Measurements from ENCODE around the gene SPATA18.
"Not testable (repeated sequence)": the region's sequence is repeated elsewhere in the genome, so short reads cannot be mapped to it uniquely, and the experiment has no call there.

The SPATA18 gene

GRCh38 chr4:52107336-52107735, 56.2 kb downstream of the SPATA18 start:
- no peak for DNase-seq (ENCODE audit: low spot score)

DNA sequence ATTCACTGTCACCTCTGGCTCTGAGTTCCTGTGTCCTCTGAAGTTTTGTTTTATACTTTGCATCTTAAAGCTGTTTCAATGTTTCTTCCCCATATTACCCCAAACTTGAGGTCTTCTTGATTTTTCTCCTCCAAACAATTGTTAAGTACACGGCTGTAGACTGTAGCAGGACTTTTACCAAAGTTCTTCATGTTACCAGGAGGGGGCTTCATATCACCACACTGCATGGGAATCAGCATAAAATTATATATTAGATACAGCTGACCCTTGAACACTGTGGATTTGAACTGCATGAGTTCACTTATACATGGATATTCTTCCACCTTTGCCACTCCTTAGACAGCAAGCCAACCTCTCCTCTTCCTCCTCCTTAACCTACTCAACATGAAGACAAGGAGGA, 56.6 kb downstream of the SPATA18 start:
- DNase-seq (ENCODE audit: low spot score), result no peak

- no peak for DNase-seq (ENCODE audit: low spot score)
Observed at GRCh38 chr4:52110171-52110570, 59.1 kb downstream of the SPATA18 start.

DNA sequence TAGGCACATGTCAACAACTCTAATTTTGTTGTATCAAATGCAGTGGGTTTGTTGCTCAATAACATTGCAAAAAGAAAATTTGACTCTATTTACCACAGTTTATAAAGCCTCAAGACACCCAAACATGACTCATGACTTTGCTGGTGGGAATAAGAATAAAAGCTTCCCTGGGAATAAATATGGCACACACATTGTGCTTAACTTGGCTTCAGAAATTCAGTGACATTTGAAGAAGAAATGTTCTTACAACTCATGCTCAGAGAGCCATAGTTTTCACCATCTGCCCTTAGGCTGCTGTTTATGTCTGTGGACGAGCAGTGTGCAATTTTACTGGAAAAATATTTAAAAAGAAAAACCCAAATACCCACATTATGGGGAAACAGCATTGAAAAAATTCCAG, 60.9 kb downstream of the SPATA18 start:
- DNase-seq (ENCODE audit: low spot score), result no peak

DNA sequence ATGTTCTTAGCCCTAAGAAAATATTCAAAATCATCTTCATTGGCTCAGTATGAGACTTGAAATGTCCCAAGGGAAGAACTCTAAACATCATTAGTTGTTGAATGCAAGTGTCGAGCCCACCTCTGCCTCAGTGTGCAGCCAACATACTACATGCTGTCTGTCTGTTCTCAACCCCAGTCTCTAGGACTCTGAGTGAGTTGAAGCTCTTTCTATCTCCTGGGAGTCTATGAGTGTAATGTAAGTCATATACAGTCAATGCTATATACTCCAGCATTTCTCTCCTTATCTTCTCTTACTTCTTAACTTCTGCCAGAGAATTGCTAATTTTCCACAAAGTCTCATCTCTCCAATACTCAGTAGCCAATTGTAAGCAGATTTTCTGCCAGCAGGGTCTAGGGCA, 61.3 kb downstream of the SPATA18 start:
- DNase-seq (ENCODE audit: low spot score), result no peak

DNA sequence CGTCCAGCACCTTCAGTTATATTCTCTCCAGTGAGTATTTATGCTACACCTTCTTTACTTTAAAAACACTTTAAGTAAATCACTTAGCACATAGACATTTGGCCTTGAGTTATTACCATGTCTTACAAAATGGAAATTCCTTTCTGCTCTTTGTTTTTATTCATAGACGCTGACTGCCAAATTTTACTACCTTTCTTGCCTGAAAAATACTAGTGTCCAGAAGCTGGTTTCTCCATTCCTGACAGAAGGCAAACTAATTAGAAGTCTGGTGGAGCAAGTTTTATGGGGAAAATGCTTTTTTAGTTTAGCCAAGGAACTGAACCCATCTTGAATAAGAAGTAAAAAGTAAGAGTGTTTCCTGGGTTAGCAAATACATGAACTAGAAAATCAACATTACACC, 65.5 kb downstream of the SPATA18 start:
- DNase-seq (ENCODE audit: low spot score), result no peak

GRCh38 chr4:52126226-52126625, 75.1 kb downstream of the SPATA18 start:
- no peak for DNase-seq (ENCODE audit: low spot score)

DNA sequence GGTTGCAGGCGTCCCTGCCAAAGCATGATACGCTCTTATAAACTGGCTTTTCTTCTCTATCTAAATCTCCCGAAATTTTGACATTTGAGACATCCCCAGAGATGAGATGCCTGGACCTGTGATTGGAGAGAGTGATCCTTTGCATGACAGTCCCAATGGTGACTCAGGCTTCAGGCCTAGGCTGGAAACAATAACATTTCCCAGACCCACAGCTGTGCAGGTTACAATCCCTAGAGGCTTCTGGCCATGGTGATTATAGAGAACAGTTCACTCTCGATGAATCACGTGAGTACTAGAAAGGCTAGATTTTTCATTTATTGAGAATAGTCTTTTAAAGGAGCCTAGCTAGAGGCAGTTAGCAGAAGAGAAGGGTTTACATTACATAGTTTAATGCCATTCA, 75.9 kb downstream of the SPATA18 start:
- no peak for DNase-seq (ENCODE audit: low spot score)

GRCh38 chr4:52135171-52135570, 84.1 kb downstream of the SPATA18 start:
- DNase-seq (ENCODE audit: low spot score), result no peak

DNA sequence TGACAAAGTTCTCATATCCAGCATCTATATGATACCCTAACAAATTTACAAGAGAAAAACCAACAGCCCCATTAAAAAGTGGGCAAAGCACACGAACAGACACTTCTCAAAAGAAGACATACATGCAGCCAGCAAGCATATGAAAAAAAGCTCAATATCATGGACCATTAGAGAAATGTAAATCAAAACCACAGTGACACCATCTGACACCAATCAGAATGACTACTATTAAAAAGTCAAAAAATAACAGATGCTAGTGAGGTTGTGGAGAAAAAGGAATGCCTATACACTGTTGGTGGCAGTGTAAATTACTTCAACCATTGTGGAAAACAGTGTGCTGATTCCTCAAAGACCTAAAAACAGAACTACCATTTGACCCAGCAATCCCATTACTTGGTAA, 86.0 kb downstream of the SPATA18 start:
- DNase-seq (ENCODE audit: low spot score), result not testable (repeated sequence)

DNA sequence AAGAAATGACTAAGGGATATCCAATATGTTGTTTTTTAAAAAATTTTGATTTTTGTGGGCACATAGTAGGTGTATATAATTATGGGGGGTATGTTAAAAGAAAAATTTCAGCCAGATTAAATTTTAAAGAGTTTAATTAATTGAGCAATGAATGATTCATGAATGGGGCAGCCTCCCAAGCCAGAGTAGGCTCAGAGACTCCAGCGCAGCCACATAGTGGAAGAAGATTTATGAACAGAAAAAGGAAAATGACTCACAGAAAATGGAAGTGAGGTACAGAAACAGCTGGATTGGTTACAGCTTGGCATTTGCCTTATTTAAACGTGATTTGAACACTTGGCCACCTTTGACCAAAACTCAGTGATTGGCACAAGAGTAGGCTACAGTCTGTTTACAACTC, 91.7 kb downstream of the SPATA18 start:
- no peak for DNase-seq (ENCODE audit: low spot score)

DNA sequence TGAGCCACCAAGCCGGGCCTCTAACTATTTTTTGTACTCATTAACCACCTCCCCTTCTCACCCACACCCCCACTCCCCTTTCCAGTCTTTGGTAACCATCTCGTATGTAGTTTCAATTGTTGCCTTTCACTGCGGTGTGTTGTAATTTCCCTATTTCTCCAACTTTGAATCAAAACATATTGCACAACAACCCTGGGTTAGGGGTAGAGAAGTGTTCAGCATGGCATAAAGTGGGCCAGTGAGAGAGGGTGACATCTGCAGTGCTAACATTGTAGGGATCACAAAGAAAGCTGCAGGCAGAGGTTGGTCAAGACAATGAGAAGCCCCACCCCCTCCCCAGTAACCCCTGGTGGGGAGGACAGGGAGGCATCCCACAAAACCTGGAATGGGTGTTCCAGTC, 92.7 kb downstream of the SPATA18 start:
- no peak for DNase-seq (ENCODE audit: low spot score)

DNA sequence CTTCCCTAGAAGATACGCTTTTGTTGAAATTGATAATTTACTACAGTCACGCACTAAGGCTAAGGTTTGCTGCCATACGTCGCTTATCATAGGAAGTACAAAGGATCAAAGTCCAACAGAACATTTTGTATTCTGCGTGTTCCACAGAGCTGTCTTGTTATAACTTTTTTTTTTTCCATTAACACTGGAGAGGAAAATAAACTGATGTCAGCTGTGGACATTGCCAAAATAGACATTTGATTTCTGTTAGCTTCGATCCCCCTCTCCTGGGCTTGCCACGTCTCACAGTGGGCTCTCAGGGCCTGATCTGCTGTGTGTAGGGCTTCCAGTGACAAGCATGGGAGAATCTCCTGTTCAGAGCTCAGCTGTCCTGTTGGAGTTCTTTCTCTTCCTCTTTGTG, 93.3 kb downstream of the SPATA18 start:
- no peak for DNase-seq (ENCODE audit: low spot score)
